ENCODE data around the gene TXNDC2.
"Not testable (repeated sequence)": the region's sequence is repeated elsewhere in the genome, so short reads cannot be mapped to it uniquely, and the experiment has no call there.

The TXNDC2 gene

DNA sequence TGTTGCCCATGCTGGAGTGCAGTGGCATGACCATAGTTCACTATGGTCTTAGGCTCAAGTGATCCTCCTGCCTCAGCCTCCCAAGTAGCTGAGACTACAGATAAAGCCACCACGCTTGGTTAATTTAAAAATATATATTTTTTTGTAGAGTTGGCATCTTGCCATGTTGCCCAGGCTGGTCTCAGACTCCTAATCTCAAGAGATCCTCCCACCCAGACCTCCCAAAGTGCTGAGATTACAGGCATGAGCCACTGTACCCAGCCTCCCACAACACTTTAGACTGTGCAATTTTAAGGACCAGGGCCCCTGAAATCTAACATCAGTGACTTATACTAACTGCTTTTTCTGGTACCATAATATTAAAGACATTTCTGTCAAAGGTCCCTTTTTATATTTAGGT lies 5.2 kb downstream of the TXNDC2 start:
- H3K4me1 ChIP-seq (ENCODE audit: control insufficient read depth, insufficient read depth, low read length) = peaks cover 16% of the 10 kb centered on the region
- no peaks in the 10 kb centered on the region for H3K36me3 ChIP-seq (ENCODE audit: insufficient read depth, low read length)
- no peaks in the 10 kb centered on the region for H3K27me3 ChIP-seq (ENCODE audit: control insufficient read depth, insufficient read depth, low read length)
- H3K9me3 ChIP-seq (replicated peaks; ENCODE audit: low read length) = no peaks in the 10 kb centered on the region
- H3K9ac ChIP-seq (ENCODE audit: low read depth, low read length) = no peak overlapping the region
- no peak overlapping the region for H3K4me3 ChIP-seq (ENCODE audit: low read length)
- H3K4me2 ChIP-seq (ENCODE audit: low read length) = no peak overlapping the region

DNA sequence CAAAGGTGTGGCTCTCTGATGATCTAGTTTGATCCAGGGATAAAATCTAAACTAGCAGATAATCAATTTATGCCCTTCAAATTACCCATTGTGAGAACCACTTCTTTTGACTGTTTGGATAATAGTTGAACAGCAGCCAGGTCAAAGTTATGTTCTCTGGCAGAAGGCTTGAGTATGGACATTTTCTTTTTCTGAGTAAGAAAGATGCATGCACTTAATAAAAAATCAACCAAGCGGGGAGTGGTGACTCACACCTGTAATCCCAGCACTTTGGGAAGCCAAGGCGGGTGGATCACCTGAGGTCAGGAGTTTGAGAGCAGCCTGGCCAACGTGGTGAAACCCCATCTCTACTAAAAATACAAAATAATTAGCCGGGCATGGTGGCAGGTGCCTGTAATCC lies 5.7 kb downstream of the TXNDC2 start:
- not testable (repeated sequence) for H3K27me3 ChIP-seq (ENCODE audit: control insufficient read depth, insufficient read depth, low read length); H3K4me2 ChIP-seq (ENCODE audit: low read length); H3K9me3 ChIP-seq (replicated peaks; ENCODE audit: low read length)

DNA sequence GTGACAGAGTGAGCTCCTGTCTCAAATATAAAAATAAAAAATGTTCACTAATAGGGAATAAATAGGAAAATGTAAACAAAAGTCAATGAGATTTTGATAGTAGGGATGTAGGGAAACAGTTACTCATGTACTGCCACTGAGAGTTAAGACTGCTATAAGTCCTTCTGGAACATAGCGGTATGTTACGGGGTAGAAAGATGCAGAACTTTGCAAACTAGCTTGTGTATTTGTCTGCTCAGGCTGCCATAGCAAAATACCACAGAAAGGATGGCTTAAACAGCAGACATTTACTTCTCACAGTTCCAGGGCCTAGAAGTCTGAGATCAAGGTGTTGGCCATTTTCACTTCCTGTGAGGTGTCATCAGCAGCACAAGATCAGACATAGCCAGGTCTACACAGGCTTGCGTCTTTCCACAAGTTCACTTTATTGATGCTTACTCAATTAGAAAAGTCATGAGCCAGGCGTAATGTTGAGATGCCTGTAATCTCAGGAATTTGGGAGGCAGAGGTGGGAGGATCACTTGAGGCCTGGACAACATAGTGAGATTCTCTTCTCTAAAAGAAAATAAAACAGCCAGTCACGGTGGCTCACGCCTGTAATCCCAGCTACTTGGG lies 8.8 kb downstream of the TXNDC2 start:
- H3K4me1 ChIP-seq (ENCODE audit: control insufficient read depth, insufficient read depth, low read length) = peaks cover 13% of the 10 kb centered on the region
- no peak overlapping the region for H3K9ac ChIP-seq (ENCODE audit: low read depth, low read length)
- no peak overlapping the region for H3K4me3 ChIP-seq (ENCODE audit: low read length)
- H3K4me2 ChIP-seq (ENCODE audit: low read length) = no peak overlapping the region
- H3K9me3 ChIP-seq (replicated peaks; ENCODE audit: low read length) = no peaks in the 10 kb centered on the region
- H3K27me3 ChIP-seq (ENCODE audit: control insufficient read depth, insufficient read depth, low read length) = no peaks in the 10 kb centered on the region
- no peaks in the 10 kb centered on the region for H3K36me3 ChIP-seq (ENCODE audit: insufficient read depth, low read length)

More for the DNA sequence above, 5.7 kb downstream of the TXNDC2 start:
- H3K4me1 ChIP-seq (ENCODE audit: control insufficient read depth, insufficient read depth, low read length) = peaks cover 13% of the 10 kb centered on the region
- H3K9ac ChIP-seq (ENCODE audit: low read depth, low read length); H3K4me3 ChIP-seq (ENCODE audit: low read length); H3K36me3 ChIP-seq (ENCODE audit: insufficient read depth, low read length): not testable (repeated sequence)

DNA sequence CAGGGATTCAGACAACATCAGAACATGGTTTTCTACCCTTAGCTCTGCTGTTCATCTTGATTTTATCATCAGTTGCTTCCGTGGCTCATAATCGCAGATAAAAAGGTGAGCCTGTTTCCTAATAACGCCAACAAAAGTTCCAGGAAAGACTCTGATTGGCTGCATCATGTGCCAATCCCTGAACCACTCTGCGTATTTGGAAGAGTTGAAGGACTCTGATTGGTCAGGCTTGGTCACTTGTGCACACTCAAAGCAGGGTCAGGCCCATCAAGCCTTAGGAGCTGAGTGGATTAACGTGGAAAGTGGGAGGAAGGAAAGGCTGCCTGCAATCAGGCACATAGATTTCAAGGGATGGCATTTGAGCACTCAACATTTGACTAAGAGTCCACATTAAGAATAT lies 11.4 kb downstream of the TXNDC2 start:
- Histone ChIP-seq H3K9me3 (replicated peaks; ENCODE audit: low read length) (no peaks in the 10 kb centered on the region), H3K4me1 (ENCODE audit: control insufficient read depth, insufficient read depth, low read length) (peaks cover 4% of the 10 kb centered on the region), H3K4me2 (ENCODE audit: low read length) (no peak overlapping the region), H3K9ac (ENCODE audit: low read depth, low read length) (no peak overlapping the region), H3K27me3 (ENCODE audit: control insufficient read depth, insufficient read depth, low read length) (no peaks in the 10 kb centered on the region), H3K36me3 (ENCODE audit: insufficient read depth, low read length) (no peaks in the 10 kb centered on the region), H3K4me3 (ENCODE audit: low read length) (no peak overlapping the region)

- not testable (repeated sequence) for H3K9me3 ChIP-seq (replicated peaks; ENCODE audit: low read length)
Observed at GRCh38 chr18:9897787-9898291, 12.1 kb downstream of the TXNDC2 start.

DNA sequence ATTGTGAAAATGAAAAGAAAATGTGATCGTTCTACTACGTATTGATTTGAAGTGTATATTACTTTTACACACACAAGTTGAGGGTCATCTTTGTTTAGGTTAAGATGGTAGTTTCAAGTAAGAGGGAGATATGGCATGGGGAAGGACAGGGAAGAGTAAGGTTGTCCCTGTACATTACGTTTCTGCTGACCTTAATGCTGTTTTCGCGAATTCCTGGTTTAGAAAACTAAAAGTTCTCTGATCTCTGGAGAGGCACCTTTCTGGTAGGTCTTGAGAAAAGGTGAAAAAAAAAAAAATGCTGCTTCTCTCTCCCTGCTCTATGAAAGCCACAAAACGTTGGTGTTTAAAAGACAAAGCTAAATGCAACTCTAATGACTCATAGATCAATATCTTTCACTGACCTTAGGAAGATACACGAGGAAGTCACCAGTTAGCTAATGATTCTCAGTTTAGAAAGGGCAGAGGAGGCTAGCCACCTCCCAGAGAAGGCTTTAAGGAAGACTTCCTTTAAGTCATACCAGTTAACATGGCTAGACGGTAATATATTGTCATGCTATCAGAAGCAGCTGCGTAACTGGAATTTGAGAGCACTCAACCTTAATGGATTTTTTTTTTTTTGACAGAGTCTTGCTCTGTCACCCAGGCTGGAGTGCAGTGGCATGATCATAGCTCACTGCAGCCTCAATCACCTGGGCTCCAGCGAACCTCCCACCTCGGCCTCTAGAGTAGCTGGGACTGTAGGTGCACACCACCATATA lies 13.2 kb downstream of the TXNDC2 start:
- Histone ChIP-seq H3K9me3 (replicated peaks; ENCODE audit: low read length) (no peaks in the 10 kb centered on the region), H3K4me1 (ENCODE audit: control insufficient read depth, insufficient read depth, low read length) (peaks cover 4% of the 10 kb centered on the region), H3K27me3 (ENCODE audit: control insufficient read depth, insufficient read depth, low read length) (no peaks in the 10 kb centered on the region), H3K4me3 (ENCODE audit: low read length) (no peak overlapping the region), H3K36me3 (ENCODE audit: insufficient read depth, low read length) (no peaks in the 10 kb centered on the region), H3K4me2 (ENCODE audit: low read length) (no peak overlapping the region), H3K9ac (ENCODE audit: low read depth, low read length) (no peak overlapping the region)

More at GRCh38 chr18:9897787-9898291, 12.1 kb downstream of the TXNDC2 start:
- not testable (repeated sequence) for H3K4me3 ChIP-seq (ENCODE audit: low read length); H3K9ac ChIP-seq (ENCODE audit: low read depth, low read length); H3K4me1 ChIP-seq (ENCODE audit: control insufficient read depth, insufficient read depth, low read length); H3K27me3 ChIP-seq (ENCODE audit: control insufficient read depth, insufficient read depth, low read length); H3K36me3 ChIP-seq (ENCODE audit: insufficient read depth, low read length); H3K4me2 ChIP-seq (ENCODE audit: low read length)

DNA sequence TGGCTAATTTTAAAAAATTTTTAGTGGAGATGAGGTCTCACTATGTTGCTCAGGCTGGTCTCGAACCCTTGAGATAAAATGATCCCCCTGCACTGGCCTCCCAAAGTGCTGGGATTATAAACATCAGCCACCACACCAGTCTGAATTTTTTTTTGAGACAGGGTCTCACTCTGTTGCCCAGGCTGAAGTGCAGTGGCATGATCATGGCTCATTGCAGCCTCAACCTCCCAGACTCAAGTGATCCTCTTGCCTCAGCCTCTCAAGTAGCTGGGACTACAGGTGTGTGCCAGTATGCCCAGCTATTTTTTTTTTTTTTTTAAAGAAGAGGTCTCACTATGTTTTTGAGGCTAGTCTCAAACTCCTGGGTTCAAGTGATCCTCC lies 13.8 kb downstream of the TXNDC2 start:
- not testable (repeated sequence) for H3K27me3 ChIP-seq (ENCODE audit: control insufficient read depth, insufficient read depth, low read length); H3K4me2 ChIP-seq (ENCODE audit: low read length); H3K9me3 ChIP-seq (replicated peaks; ENCODE audit: low read length); H3K9ac ChIP-seq (ENCODE audit: low read depth, low read length); H3K4me1 ChIP-seq (ENCODE audit: control insufficient read depth, insufficient read depth, low read length); H3K36me3 ChIP-seq (ENCODE audit: insufficient read depth, low read length); H3K4me3 ChIP-seq (ENCODE audit: low read length)

DNA sequence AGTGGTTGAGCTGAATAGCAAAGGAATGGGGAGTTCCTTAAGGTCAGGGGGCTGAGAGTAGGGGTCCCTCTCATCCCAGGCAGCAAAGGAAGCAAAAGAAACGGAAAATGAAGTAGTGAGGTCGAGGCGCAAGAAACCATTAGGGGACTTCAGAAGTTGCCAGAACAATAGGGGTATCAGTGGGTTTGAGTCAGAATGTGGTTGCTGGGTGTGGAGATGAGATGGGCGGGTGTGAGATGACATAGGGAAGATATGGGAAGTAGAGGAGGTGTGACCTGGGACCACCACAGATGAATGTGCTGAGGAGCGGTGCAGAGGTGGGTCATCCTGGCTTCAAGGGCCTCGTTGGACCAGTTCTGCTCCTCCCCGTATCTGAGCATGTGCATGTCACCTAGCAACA lies 14.9 kb downstream of the TXNDC2 start:
- Histone ChIP-seq H3K9ac (ENCODE audit: low read depth, low read length) (no peak overlapping the region), H3K27me3 (ENCODE audit: control insufficient read depth, insufficient read depth, low read length) (no peaks in the 10 kb centered on the region), H3K4me2 (ENCODE audit: low read length) (no peak overlapping the region), H3K36me3 (ENCODE audit: insufficient read depth, low read length) (no peaks in the 10 kb centered on the region), H3K4me1 (ENCODE audit: control insufficient read depth, insufficient read depth, low read length) (peaks cover 4% of the 10 kb centered on the region), H3K4me3 (ENCODE audit: low read length) (no peak overlapping the region), H3K9me3 (replicated peaks; ENCODE audit: low read length) (no peaks in the 10 kb centered on the region)

DNA sequence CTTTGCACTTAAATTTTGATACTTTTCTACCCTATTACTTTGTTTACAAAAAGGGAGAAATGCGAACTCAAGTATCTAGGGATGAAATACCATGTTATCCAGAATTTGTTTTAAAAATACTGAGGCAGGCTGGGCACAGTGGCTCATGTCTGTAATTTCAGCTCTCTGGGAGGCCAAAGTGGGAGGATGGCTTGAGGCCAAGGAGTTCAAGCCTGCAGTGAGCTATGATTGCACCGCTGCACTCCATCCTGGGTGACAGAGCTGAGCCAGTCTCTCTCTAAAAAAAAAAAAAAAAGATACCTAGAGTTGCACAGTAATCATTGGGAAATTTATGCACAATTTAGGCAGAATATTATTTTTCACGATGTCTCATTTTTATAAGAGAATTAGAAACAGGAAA lies 15.6 kb downstream of the TXNDC2 start:
- Histone ChIP-seq H3K4me2 (ENCODE audit: low read length) (no peak overlapping the region), H3K4me1 (ENCODE audit: control insufficient read depth, insufficient read depth, low read length) (peaks cover 4% of the 10 kb centered on the region), H3K27me3 (ENCODE audit: control insufficient read depth, insufficient read depth, low read length) (no peaks in the 10 kb centered on the region), H3K9ac (ENCODE audit: low read depth, low read length) (no peak overlapping the region), H3K4me3 (ENCODE audit: low read length) (no peak overlapping the region), H3K36me3 (ENCODE audit: insufficient read depth, low read length) (no peaks in the 10 kb centered on the region), H3K9me3 (replicated peaks; ENCODE audit: low read length) (no peaks in the 10 kb centered on the region)

- H3K9me3 ChIP-seq (replicated peaks; ENCODE audit: low read length); H3K4me3 ChIP-seq (ENCODE audit: low read length); H3K4me2 ChIP-seq (ENCODE audit: low read length); H3K4me1 ChIP-seq (ENCODE audit: control insufficient read depth, insufficient read depth, low read length); H3K9ac ChIP-seq (ENCODE audit: low read depth, low read length); H3K27me3 ChIP-seq (ENCODE audit: control insufficient read depth, insufficient read depth, low read length); H3K36me3 ChIP-seq (ENCODE audit: insufficient read depth, low read length): not testable (repeated sequence)
Observed at GRCh38 chr18:9902264-9902663, 16.5 kb downstream of the TXNDC2 start.

DNA sequence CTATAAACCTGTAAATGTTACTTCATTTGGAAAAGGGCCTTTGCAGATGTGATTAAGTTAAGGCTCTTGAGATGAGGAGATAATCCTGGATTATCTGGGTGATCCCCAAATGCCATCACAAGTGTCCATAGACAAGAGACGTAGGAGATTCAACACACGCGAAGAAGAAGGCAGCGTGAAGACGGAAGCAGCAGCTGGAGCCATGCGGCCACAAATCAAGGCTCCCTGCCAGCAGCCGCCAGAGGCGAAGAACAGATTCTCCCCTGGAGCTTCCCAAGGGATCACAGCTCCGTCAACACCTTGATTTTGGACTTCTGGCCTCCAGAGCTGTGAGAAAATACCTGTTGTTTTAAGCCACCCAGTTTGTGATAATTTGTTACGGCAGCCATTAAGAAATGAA lies 17.1 kb downstream of the TXNDC2 start:
- Histone ChIP-seq H3K9ac (ENCODE audit: low read depth, low read length) (no peak overlapping the region), H3K36me3 (ENCODE audit: insufficient read depth, low read length) (no peaks in the 10 kb centered on the region), H3K27me3 (ENCODE audit: control insufficient read depth, insufficient read depth, low read length) (peaks cover 3% of the 10 kb centered on the region), H3K9me3 (replicated peaks; ENCODE audit: low read length) (no peaks in the 10 kb centered on the region), H3K4me3 (ENCODE audit: low read length) (no peak overlapping the region), H3K4me2 (ENCODE audit: low read length) (no peak overlapping the region), H3K4me1 (ENCODE audit: control insufficient read depth, insufficient read depth, low read length) (peaks cover 4% of the 10 kb centered on the region)

DNA sequence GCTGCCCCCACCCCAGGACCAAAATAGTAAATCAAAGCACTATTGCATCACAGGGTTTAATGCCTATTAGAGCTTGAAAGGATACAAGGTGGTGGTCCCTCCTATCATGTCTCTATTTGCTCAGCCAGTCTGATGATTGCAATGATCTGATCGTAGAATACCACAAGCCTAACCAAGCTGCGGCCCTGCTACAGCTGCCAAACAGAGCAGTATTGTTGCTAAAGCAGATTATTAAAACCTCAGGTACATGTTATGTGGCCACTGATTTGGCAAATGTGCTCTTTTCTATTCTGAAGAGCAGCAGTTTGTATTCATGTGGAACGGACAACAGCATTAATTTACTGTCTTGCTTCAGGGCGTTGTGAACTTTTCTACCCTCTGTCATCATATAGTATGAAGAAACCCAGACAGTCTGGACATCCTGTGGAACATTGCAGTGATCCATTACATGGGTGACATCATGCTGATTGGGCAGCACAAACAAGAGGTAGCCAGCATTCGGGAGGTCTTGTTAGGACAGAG lies 19.7 kb downstream of the TXNDC2 start:
- no peaks in the 10 kb centered on the region for H3K36me3 ChIP-seq (ENCODE audit: insufficient read depth, low read length)
- peaks cover 8% of the 10 kb centered on the region for H3K27me3 ChIP-seq (ENCODE audit: control insufficient read depth, insufficient read depth, low read length)
- peaks cover 4% of the 10 kb centered on the region for H3K4me1 ChIP-seq (ENCODE audit: control insufficient read depth, insufficient read depth, low read length)
- H3K4me2 ChIP-seq (ENCODE audit: low read length) = no peak overlapping the region
- H3K9ac ChIP-seq (ENCODE audit: low read depth, low read length) = no peak overlapping the region
- H3K4me3 ChIP-seq (ENCODE audit: low read length) = no peak overlapping the region
- no peaks in the 10 kb centered on the region for H3K9me3 ChIP-seq (replicated peaks; ENCODE audit: low read length)
